Measurements from ENCODE around the gene C6orf47.

Gene C6orf47

GRCh38 chr6:31662124-31662723 is 1.6 kb upstream of the C6orf47 start:
- DNase-seq (ENCODE audit: low spot score in 2 of 2) (no peak), ATAC-seq (replicated peaks; ENCODE audit: extremely low read depth, poor library complexity, severe bottlenecking) (no peak)
- Mint-ChIP-seq H3K36me3 (ENCODE audit: insufficient read depth) (peaks cover 38% of the 10 kb centered on the region), H3K4me1 (peaks cover 76% of the 10 kb centered on the region), H3K27me3 (no peaks in the 10 kb centered on the region), H3K4me3 (peak overlapping the region; percentile 96), H3K27ac (ENCODE audit: low read depth) (no peak overlapping the region), H3K9me3 (no peaks in the 10 kb centered on the region)

GRCh38 chr6:31661262-31662123 is 915 bp upstream of the C6orf47 start:
- no peaks in the 10 kb centered on the region for H3K27me3 Mint-ChIP-seq
- peak overlapping the region; percentile 78 for H3K27ac Mint-ChIP-seq (ENCODE audit: low read depth)
- no peaks in the 10 kb centered on the region for H3K9me3 Mint-ChIP-seq
- H3K36me3 Mint-ChIP-seq (ENCODE audit: insufficient read depth): peaks cover 38% of the 10 kb centered on the region
- DNase-seq (ENCODE audit: low spot score in 2 of 2) (no peak), ATAC-seq (replicated peaks; ENCODE audit: extremely low read depth, poor library complexity, severe bottlenecking) (no peak)
- peak overlapping the region; percentile 90 for H3K4me3 Mint-ChIP-seq
- peaks cover 74% of the 10 kb centered on the region for H3K4me1 Mint-ChIP-seq

GRCh38 chr6:31659649-31660380 is 763 bp downstream of the C6orf47 start:
- Mint-ChIP-seq H3K36me3 (ENCODE audit: insufficient read depth) (peaks cover 28% of the 10 kb centered on the region), H3K9me3 (no peaks in the 10 kb centered on the region), H3K4me1 (peaks cover 76% of the 10 kb centered on the region), H3K27ac (ENCODE audit: low read depth) (peak overlapping the region; percentile 78), H3K4me3 (peak overlapping the region; percentile 90), H3K27me3 (no peaks in the 10 kb centered on the region)
- no peak for DNase-seq (ENCODE audit: low spot score in 2 of 2)
- ATAC-seq (replicated peaks; ENCODE audit: extremely low read depth, poor library complexity, severe bottlenecking): peak; percentile 54

GRCh38 chr6:31658983-31659648 is 1.5 kb downstream of the C6orf47 start:
- H3K27ac Mint-ChIP-seq (ENCODE audit: low read depth): peak overlapping the region; percentile 78
- H3K27me3 Mint-ChIP-seq: no peaks in the 10 kb centered on the region
- H3K36me3 Mint-ChIP-seq (ENCODE audit: insufficient read depth): peaks cover 23% of the 10 kb centered on the region
- DNase-seq (ENCODE audit: low spot score in 2 of 2): no peak
- no peaks in the 10 kb centered on the region for H3K9me3 Mint-ChIP-seq
- ATAC-seq (replicated peaks; ENCODE audit: extremely low read depth, poor library complexity, severe bottlenecking): no peak
- H3K4me1 Mint-ChIP-seq: peaks cover 69% of the 10 kb centered on the region
- peak overlapping the region; percentile 90 for H3K4me3 Mint-ChIP-seq

GRCh38 chr6:31658158-31658688 is 2.4 kb downstream of the C6orf47 start:
- Mint-ChIP-seq H3K27ac (ENCODE audit: low read depth) (peak overlapping the region; percentile 81), H3K4me1 (peaks cover 63% of the 10 kb centered on the region), H3K27me3 (no peaks in the 10 kb centered on the region), H3K4me3 (peak overlapping the region; percentile 90), H3K9me3 (no peaks in the 10 kb centered on the region), H3K36me3 (ENCODE audit: insufficient read depth) (peaks cover 21% of the 10 kb centered on the region)
- DNase-seq (ENCODE audit: low spot score in 2 of 2) (no peak), ATAC-seq (replicated peaks; ENCODE audit: extremely low read depth, poor library complexity, severe bottlenecking) (no peak)

GRCh38 chr6:31657406-31658157 is 3.0 kb downstream of the C6orf47 start:
- H3K9me3 Mint-ChIP-seq: no peaks in the 10 kb centered on the region
- H3K27ac Mint-ChIP-seq (ENCODE audit: low read depth): no peak overlapping the region
- DNase-seq (ENCODE audit: low spot score in 2 of 2): no peak

GRCh38 chr6:31655349-31656237 is 5.0 kb downstream of the C6orf47 start, which contains the start of gene APOM:
TSS of gene APOM (plus strand) at chr6:31655894. CDS start at chr6:31655967, 73 bp downstream.
- Mint-ChIP-seq H3K9me3 (no peaks in the 10 kb centered on the region), H3K27me3 (no peaks in the 10 kb centered on the region), H3K27ac (ENCODE audit: low read depth) (no peak within 1 kb of the TSS), H3K4me3 (no peak within 1 kb of the TSS), H3K36me3 (ENCODE audit: insufficient read depth) (peaks cover 34% of the 10 kb centered on the region), H3K4me1 (peaks cover 67% of the 10 kb centered on the region)
- DNase-seq (ENCODE audit: low spot score in 2 of 2): no peak
- no peak for ATAC-seq (replicated peaks; ENCODE audit: extremely low read depth, poor library complexity, severe bottlenecking)

More at GRCh38 chr6:31657406-31658157, 3.0 kb downstream of the C6orf47 start:
- H3K4me3 Mint-ChIP-seq: peak overlapping the region; percentile 61
- H3K4me1 Mint-ChIP-seq: peaks cover 63% of the 10 kb centered on the region
- H3K36me3 Mint-ChIP-seq (ENCODE audit: insufficient read depth): peaks cover 23% of the 10 kb centered on the region
- H3K27me3 Mint-ChIP-seq: no peaks in the 10 kb centered on the region
- ATAC-seq (replicated peaks; ENCODE audit: extremely low read depth, poor library complexity, severe bottlenecking): no peak

- ATAC-seq (replicated peaks; ENCODE audit: extremely low read depth, poor library complexity, severe bottlenecking) (no peak), DNase-seq (ENCODE audit: low spot score in 2 of 2) (no peak)
- Mint-ChIP-seq H3K4me3 (no peak overlapping the region), H3K27ac (ENCODE audit: low read depth) (no peak overlapping the region), H3K9me3 (no peaks in the 10 kb centered on the region), H3K36me3 (ENCODE audit: insufficient read depth) (peaks cover 37% of the 10 kb centered on the region), H3K27me3 (no peaks in the 10 kb centered on the region), H3K4me1 (peaks cover 61% of the 10 kb centered on the region)
These were observed 5.8 kb downstream of the C6orf47 start for GRCh38 chr6:31654574-31655348.

- peaks cover 48% of the 10 kb centered on the region for H3K36me3 Mint-ChIP-seq (ENCODE audit: insufficient read depth)
- no peak for DNase-seq (ENCODE audit: low spot score in 2 of 2)
- H3K27me3 Mint-ChIP-seq: no peaks in the 10 kb centered on the region
- peak overlapping the region; percentile 96 for H3K27ac Mint-ChIP-seq (ENCODE audit: low read depth)
- H3K9me3 Mint-ChIP-seq: no peaks in the 10 kb centered on the region
- peak overlapping the region; percentile 89 for H3K4me3 Mint-ChIP-seq
- ATAC-seq (replicated peaks; ENCODE audit: extremely low read depth, poor library complexity, severe bottlenecking): peak; percentile 76
- peaks cover 56% of the 10 kb centered on the region for H3K4me1 Mint-ChIP-seq
These were observed 7.5 kb downstream of the C6orf47 start for GRCh38 chr6:31652925-31653724.
